ENCODE measurements around the gene KDELR3.

Gene KDELR3

GRCh38 chr22:38481162-38481870 lies 13.4 kb downstream of the KDELR3 start:
- H3K27ac ChIP-seq: peak overlapping the region; percentile 13; the same call in 1 of the 2 replicates
- no peak for TF ChIP-seq ZFX (IDR thresholded peaks at IDR 0.05; ENCODE audit: borderline replicate concordance)
- no peak for TF ChIP-seq CTCF (IDR thresholded peaks at IDR 0.05)

GRCh38 chr22:38481871-38482332 lies 14.0 kb downstream of the KDELR3 start:
- peak overlapping the region; percentile 13; the same call in 1 of the 2 replicates for H3K27ac ChIP-seq
- TF ChIP-seq CTCF (IDR thresholded peaks at IDR 0.05): no peak
- TF ChIP-seq ZFX (IDR thresholded peaks at IDR 0.05; ENCODE audit: borderline replicate concordance): no peak

- no peak for TF ChIP-seq CTCF (IDR thresholded peaks at IDR 0.05)
- peak overlapping the region; percentile 13; the same call in 1 of the 2 replicates for H3K27ac ChIP-seq
Observed at GRCh38 chr22:38482662-38483308, 14.9 kb downstream of the KDELR3 start.

GRCh38 chr22:38484244-38484643 lies 16.3 kb downstream of the KDELR3 start:
- no peak for TF ChIP-seq ZFX (IDR thresholded peaks at IDR 0.05; ENCODE audit: borderline replicate concordance)
- TF ChIP-seq CTCF (IDR thresholded peaks at IDR 0.05): no peak
- H3K27ac ChIP-seq: 0 out of 2 replicates have a peak overlapping the region, but pooled peaks have one; percentile 29

- TF ChIP-seq CTCF (IDR thresholded peaks at IDR 0.05): no peak
- no peak for TF ChIP-seq ZFX (IDR thresholded peaks at IDR 0.05; ENCODE audit: borderline replicate concordance)
Observed at GRCh38 chr22:38485783-38486182, 17.9 kb downstream of the KDELR3 start.

GRCh38 chr22:38487946-38488345 lies 20.1 kb downstream of the KDELR3 start:
- no peak overlapping the region for H3K27ac ChIP-seq
- TF ChIP-seq CTCF (IDR thresholded peaks at IDR 0.05) (no peak), ZFX (IDR thresholded peaks at IDR 0.05; ENCODE audit: borderline replicate concordance) (no peak)

More at GRCh38 chr22:38485783-38486182, 17.9 kb downstream of the KDELR3 start:
- H3K27ac ChIP-seq: no peak overlapping the region

- no peak overlapping the region for H3K27ac ChIP-seq
- TF ChIP-seq CTCF (IDR thresholded peaks at IDR 0.05) (no peak), ZFX (IDR thresholded peaks at IDR 0.05; ENCODE audit: borderline replicate concordance) (no peak)
Observed at GRCh38 chr22:38489142-38489541, 21.2 kb downstream of the KDELR3 start.

All from 22Rv1 (cell line).